Osteoblast (primary cell): ENCODE measurements around the gene ARL1. TPM values are rescaled to one million over a fixed set of nuclear protein-coding genes. Genes with fewer than 3 reads are reported as not detected.
A peak's percentile ranks its signal among the peaks of the same experiment; 100 is the strongest.
"Not testable (repeated sequence)": the region's sequence is repeated elsewhere in the genome, so short reads cannot be mapped to it uniquely, and the experiment has no call there.

Experiments
- DNase-seq: peaks from one replicate; pipeline ENCODE4 v3.0.0; 2011; ENCODE audit warnings: low spot score, mixed read lengths; ENCODE audit not compliant: insufficient read length; ENCODE audit errors: missing footprints
- H2AFZ ChIP-seq: 2 replicates; pipeline ENCODE4 v1.6.0; 2011; ENCODE audit warnings: mild to moderate bottlenecking, low read length
- H3K27ac ChIP-seq: 2 replicates; pipeline ENCODE4 v1.5.1; 2011; ENCODE audit warnings: mild to moderate bottlenecking, low read depth, low read length, moderate library complexity
- H3K27me3 ChIP-seq: 2 replicates; pipeline ENCODE4 v1.6.0; 2012; ENCODE audit warnings: mild to moderate bottlenecking, control low read depth, inconsistent platforms, low read length, moderate library complexity; ENCODE audit not compliant: insufficient read depth
- H3K36me3 ChIP-seq: 2 replicates; pipeline ENCODE4 v1.5.1; 2011; ENCODE audit warnings: mild to moderate bottlenecking, low read length, control low read depth, moderate library complexity; ENCODE audit not compliant: insufficient read depth
- H3K4me1 ChIP-seq: 2 replicates; pipeline ENCODE4 v1.5.1; 2011; ENCODE audit warnings: mild to moderate bottlenecking, low read length, control low read depth, moderate library complexity; ENCODE audit not compliant: insufficient read depth
- H3K4me2 ChIP-seq: 2 replicates; pipeline ENCODE4 v1.6.0; 2011; ENCODE audit warnings: mild to moderate bottlenecking, low read length; ENCODE audit not compliant: insufficient read depth
- H3K4me3 ChIP-seq: fragments of 200-600 bp; sonication (generic); 3 replicates; pipeline ENCODE4 v1.5.1; 2012; ENCODE audit warnings: mild to moderate bottlenecking, low read length, inconsistent platforms; ENCODE audit not compliant: insufficient read depth
- H3K79me2 ChIP-seq: 2 replicates; pipeline ENCODE4 v1.6.0; 2012; ENCODE audit warnings: mild to moderate bottlenecking, low read length, control low read depth, inconsistent platforms; ENCODE audit not compliant: insufficient read depth
- H3K9me3 ChIP-seq: 2 replicates; pipeline ENCODE4 v1.5.1; 2011; ENCODE audit warnings: low read depth, low read length, control low read depth
- H4K20me1 ChIP-seq: 2 replicates; pipeline ENCODE4 v1.6.0; 2012; ENCODE audit warnings: mild to moderate bottlenecking, low read length, control low read depth; ENCODE audit not compliant: insufficient read depth
- total RNA-seq: library from RNA; depleted of rRNA; stranded (reverse); fragments of >200 nt; gene quantifications from 2 replicates; pipeline ENCODE4 v1.2.3, GENCODE V29; 2012
- TF ChIP-seq, protein P1 (sequence below): IDR thresholded peaks from 2 replicates; pipeline ENCODE4 v1.5.1; 2011; ENCODE audit warnings: mild to moderate bottlenecking, low read depth, low read length, moderate library complexity; ENCODE audit errors: extremely low read depth

The ARL1 gene
- total RNA-seq, 1 donor: 90.8 TPM

DNA sequence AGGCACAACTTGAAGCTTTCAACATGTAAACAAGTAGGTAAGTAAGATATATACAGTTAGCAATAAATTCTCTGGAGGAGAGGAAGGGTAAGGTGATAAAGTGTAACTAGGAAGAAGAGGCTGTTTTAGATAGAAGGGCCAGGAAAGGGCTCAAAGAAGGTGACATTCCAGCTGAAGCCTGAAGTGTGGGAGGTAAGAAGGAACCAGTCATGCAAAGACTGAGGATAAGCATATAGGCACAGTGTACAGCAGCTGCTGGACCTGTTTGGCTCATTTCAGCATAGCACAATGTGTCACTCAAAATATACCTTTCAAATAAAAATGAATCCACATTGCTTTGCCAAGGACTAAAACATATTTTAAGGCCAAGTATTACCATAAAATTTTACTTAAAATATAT is 28.6 kb upstream of the ARL1 start:
- Histone ChIP-seq H3K4me1 (no peaks in the 10 kb centered on the region), H3K4me3 (no peak overlapping the region), H3K9me3 (no peaks in the 10 kb centered on the region), H4K20me1 (no peaks in the 10 kb centered on the region), H3K36me3 (no peaks in the 10 kb centered on the region), H3K27me3 (no peaks in the 10 kb centered on the region), H3K4me2 (no peak overlapping the region), H3K79me2 (no peaks in the 10 kb centered on the region), H2AFZ (no peak overlapping the region), H3K27ac (no peak overlapping the region)
- TF ChIP-seq, protein P1, sequence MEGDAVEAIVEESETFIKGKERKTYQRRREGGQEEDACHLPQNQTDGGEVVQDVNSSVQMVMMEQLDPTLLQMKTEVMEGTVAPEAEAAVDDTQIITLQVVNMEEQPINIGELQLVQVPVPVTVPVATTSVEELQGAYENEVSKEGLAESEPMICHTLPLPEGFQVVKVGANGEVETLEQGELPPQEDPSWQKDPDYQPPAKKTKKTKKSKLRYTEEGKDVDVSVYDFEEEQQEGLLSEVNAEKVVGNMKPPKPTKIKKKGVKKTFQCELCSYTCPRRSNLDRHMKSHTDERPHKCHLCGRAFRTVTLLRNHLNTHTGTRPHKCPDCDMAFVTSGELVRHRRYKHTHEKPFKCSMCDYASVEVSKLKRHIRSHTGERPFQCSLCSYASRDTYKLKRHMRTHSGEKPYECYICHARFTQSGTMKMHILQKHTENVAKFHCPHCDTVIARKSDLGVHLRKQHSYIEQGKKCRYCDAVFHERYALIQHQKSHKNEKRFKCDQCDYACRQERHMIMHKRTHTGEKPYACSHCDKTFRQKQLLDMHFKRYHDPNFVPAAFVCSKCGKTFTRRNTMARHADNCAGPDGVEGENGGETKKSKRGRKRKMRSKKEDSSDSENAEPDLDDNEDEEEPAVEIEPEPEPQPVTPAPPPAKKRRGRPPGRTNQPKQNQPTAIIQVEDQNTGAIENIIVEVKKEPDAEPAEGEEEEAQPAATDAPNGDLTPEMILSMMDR: no peak
- DNase-seq: no peak

DNA sequence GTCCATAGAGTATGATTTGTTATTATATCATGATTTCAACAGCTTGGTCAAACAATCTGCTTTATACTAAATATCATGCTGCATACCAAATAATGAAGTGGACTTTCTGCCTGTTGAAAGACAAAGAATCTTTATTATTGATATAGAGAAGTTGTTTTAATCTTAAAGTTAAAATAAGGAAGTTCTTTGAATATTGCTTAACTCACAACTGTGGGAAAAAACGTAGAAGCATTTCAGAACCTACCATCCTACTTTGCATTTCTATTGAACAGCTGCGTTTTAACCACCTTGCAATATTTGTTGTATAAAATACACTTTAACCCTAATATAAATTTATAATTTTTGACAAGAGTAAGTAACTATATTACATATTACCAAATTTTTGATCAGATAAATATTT is 22.9 kb upstream of the ARL1 start:
- Histone ChIP-seq H3K9me3 (no peaks in the 10 kb centered on the region), H2AFZ (no peak overlapping the region), H3K4me1 (no peaks in the 10 kb centered on the region), H3K79me2 (no peaks in the 10 kb centered on the region), H3K4me3 (no peak overlapping the region), H3K4me2 (no peak overlapping the region), H3K27ac (no peak overlapping the region), H3K27me3 (no peaks in the 10 kb centered on the region), H4K20me1 (no peaks in the 10 kb centered on the region), H3K36me3 (no peaks in the 10 kb centered on the region)
- DNase-seq: peak; percentile 17
- TF ChIP-seq, protein P1: no peak

DNA sequence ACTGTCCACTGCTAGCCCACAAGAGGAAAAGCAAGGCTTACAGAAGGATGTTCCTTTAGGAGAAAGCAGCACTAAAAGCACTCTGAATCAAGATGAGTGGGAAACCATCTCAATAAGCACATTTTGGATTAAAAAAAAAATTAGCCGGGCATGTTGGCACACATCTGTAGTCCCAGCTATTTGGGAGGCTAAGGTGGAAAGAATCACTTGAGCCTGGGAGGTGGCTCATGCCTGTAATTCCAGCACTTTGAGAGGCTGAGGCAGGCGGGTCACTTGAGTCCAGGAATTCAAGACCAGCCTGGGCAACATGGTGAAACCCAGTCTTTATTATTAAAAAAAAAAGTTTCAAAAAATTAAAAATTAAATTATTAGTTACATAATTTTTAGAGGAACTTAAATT is 17.0 kb upstream of the ARL1 start:
- Histone ChIP-seq H3K36me3 (no peaks in the 10 kb centered on the region), H4K20me1 (no peaks in the 10 kb centered on the region), H3K4me3 (no peak overlapping the region), H3K27me3 (no peaks in the 10 kb centered on the region), H3K9me3 (no peaks in the 10 kb centered on the region), H2AFZ (no peak overlapping the region), H3K4me1 (no peaks in the 10 kb centered on the region), H3K4me2 (no peak overlapping the region), H3K79me2 (no peaks in the 10 kb centered on the region), H3K27ac (no peak overlapping the region)
- no peak for DNase-seq
- TF ChIP-seq, protein P1: no peak

DNA sequence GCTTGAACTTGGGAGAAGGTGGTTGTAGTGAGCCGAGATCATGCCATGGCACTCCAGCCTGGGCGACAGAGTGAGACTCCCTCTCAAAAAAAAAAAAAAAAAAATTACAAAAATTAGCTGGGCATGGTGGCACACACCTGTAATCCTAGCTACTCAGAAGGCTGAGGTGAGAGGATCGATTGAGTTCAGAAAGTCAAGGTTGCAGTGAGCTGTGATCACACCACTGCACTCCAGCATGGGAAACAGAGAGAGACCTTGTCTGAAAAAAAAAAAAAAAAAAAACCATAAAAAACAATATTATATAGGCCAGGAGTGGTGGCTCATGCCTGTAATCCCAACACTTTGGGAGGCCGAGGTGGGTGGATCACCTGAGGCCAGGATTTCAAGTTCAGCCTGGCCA is 14.5 kb upstream of the ARL1 start:
- not testable (repeated sequence) for H3K4me1 ChIP-seq, H4K20me1 ChIP-seq, H2AFZ ChIP-seq, H3K27ac ChIP-seq, H3K9me3 ChIP-seq, H3K4me3 ChIP-seq, H3K79me2 ChIP-seq, H3K4me2 ChIP-seq, H3K36me3 ChIP-seq, H3K27me3 ChIP-seq, DNase-seq
